Gastroesophageal sphincter (tissue), 4 donors: ENCODE data around the gene ALKBH5. TPM values are rescaled to one million over a fixed set of nuclear protein-coding genes. Genes with fewer than 3 reads are reported as not detected.

Experiments
- ATAC-seq: fragments of 150-250 bp; one replicate; pipeline ENCODE4 v1.9.1; 2016; ENCODE audit warnings: mild to moderate bottlenecking, moderate library complexity
- H3K27ac ChIP-seq, 4 donors: fragments of 200-600 bp; sonication (generic) in 3 of 4; 1 replicate in 3 of 4; 2 replicates in 1 of 4; pipeline ENCODE4 v1.5.1; 2016 to 2019
- H3K27me3 ChIP-seq: fragments of 200-600 bp; sonication (generic); one replicate; pipeline ENCODE4 v1.5.1; 2019
- H3K36me3 ChIP-seq, 2 donors: fragments of 200-600 bp; sonication (generic); one replicate each; pipeline ENCODE4 v1.5.1; 2019; ENCODE audit warnings: control low read depth in 1 of 2
- H3K4me1 ChIP-seq, 3 donors: fragments of 200-600 bp; sonication (generic); 1 replicate in 2 of 3; 2 replicates in 1 of 3; pipeline ENCODE4 v1.5.1; 2016 to 2019; ENCODE audit warnings: control low read depth in 2 of 3
- H3K4me3 ChIP-seq, 2 donors: fragments of 200-600 bp; sonication (generic); one replicate each; pipeline ENCODE4 v1.5.1; 2019; ENCODE audit warnings: mild to moderate bottlenecking in 1 of 2, moderate library complexity in 1 of 2
- H3K9me3 ChIP-seq, 3 donors: fragments of 200-600 bp; sonication (generic); one replicate each; pipeline ENCODE4 v1.5.1; 2017 to 2019; ENCODE audit warnings: control low read depth in 2 of 3
- CTCF ChIP-seq, 4 experiments: fragments of 200-600 bp in 2 of 4; fragments of 450-650 bp in 2 of 4; sonication (generic) in 1 of 4; IDR thresholded peaks; one replicate each; pipeline ENCODE4 v1.5.1; 2017 to 2019; ENCODE audit warnings: antibody characterized with exemption in 4 of 4, mild to moderate bottlenecking in 2 of 4, moderate library complexity in 2 of 4
- EP300 ChIP-seq: sonication (generic); formaldehyde crosslinking; IDR thresholded peaks from one replicate; pipeline ENCODE4 v1.6.1; 2017; ENCODE audit warnings: antibody characterized with exemption, mild to moderate bottlenecking
- POLR2A ChIP-seq, 2 donors: fragments of 450-650 bp; IDR thresholded peaks; one replicate each; pipeline ENCODE4 v1.6.1; 2017; ENCODE audit warnings: antibody characterized with exemption in 2 of 2, mild to moderate bottlenecking in 2 of 2, moderate library complexity in 1 of 2
- POLR2AphosphoS5 ChIP-seq: sonication (generic); formaldehyde crosslinking; IDR thresholded peaks from one replicate; pipeline ENCODE4 v1.6.1; 2017; ENCODE audit warnings: antibody characterized with exemption
- WGBS, 2 donors: methylation state at CpG; one replicate each; pipeline ENCODE4 v1.1.5; 2018; ENCODE audit warnings: low coverage in 1 of 2; 5-methylcytosine and 5-hydroxymethylcytosine counted together
- total RNA-seq, 4 donors: library from RNA; depleted of rRNA; stranded (reverse); fragments of >200 nt; gene quantifications; one replicate each; pipeline ENCODE4 v1.1.0, GENCODE V29; 2016

The ALKBH5 gene
- total RNA-seq, 4 donors from 2014 or later = 123 to 207 (median 131) TPM

- WGBS, 2 donors = 42 to 72% methylated on average over 4 to 7 of the region's 14 CpGs
- peaks cover 0 to 88% of the 10 kb centered on the region in 2 donors for H3K36me3 ChIP-seq
- no peak for ATAC-seq
- H3K9me3 ChIP-seq = no peaks in the 10 kb centered on the region
- H3K27me3 ChIP-seq = no peaks in the 10 kb centered on the region
- H3K4me3 ChIP-seq = no peak overlapping the region
- no peaks in the 10 kb centered on the region for H3K4me1 ChIP-seq
- H3K27ac ChIP-seq = no peak overlapping the region
- no peak for TF ChIP-seq EP300
- TF ChIP-seq POLR2A (IDR thresholded peaks at IDR 0.05) = no peak
- no peak for TF ChIP-seq CTCF (IDR thresholded peaks at IDR 0.05)
- TF ChIP-seq POLR2AphosphoS5 = no peak
Measured at GRCh38 chr17:18235743-18236256, 52.2 kb downstream of the ALKBH5 start.

- Histone ChIP-seq H3K27me3 (no peaks in the 10 kb centered on the region), H3K27ac (no peak overlapping the region), H3K36me3 (peaks cover 0 to 95% of the 10 kb centered on the region in 2 donors), H3K9me3 (no peaks in the 10 kb centered on the region), H3K4me1 (no peaks in the 10 kb centered on the region), H3K4me3 (no peak overlapping the region)
- ATAC-seq = no peak
- no CpG with 5 or more reads among the region's 18 CpGs for WGBS, 2 donors
- TF ChIP-seq EP300 = no peak
- no peak for TF ChIP-seq POLR2A (IDR thresholded peaks at IDR 0.05)
- no peak for TF ChIP-seq POLR2AphosphoS5
- TF ChIP-seq CTCF (IDR thresholded peaks at IDR 0.05) = no peak
Measured at GRCh38 chr17:18236494-18236893, 52.9 kb downstream of the ALKBH5 start.

- Histone ChIP-seq H3K36me3 (peaks cover 0 to 99% of the 10 kb centered on the region in 2 donors), H3K9me3 (no peaks in the 10 kb centered on the region), H3K4me3 (no peak overlapping the region), H3K27me3 (no peaks in the 10 kb centered on the region), H3K27ac (no peak overlapping the region), H3K4me1 (no peaks in the 10 kb centered on the region)
- no peak for TF ChIP-seq POLR2AphosphoS5
- no peak for TF ChIP-seq EP300
- no peak for TF ChIP-seq CTCF (IDR thresholded peaks at IDR 0.05)
- no peak for TF ChIP-seq POLR2A (IDR thresholded peaks at IDR 0.05)
- 100% methylated on average over 2 of the region's 20 CpGs; no CpG with 5 or more reads in 1 of the 2 donors for WGBS, 2 donors
- no peak for ATAC-seq
Measured at GRCh38 chr17:18237461-18237860, 53.8 kb downstream of the ALKBH5 start.

DNA sequence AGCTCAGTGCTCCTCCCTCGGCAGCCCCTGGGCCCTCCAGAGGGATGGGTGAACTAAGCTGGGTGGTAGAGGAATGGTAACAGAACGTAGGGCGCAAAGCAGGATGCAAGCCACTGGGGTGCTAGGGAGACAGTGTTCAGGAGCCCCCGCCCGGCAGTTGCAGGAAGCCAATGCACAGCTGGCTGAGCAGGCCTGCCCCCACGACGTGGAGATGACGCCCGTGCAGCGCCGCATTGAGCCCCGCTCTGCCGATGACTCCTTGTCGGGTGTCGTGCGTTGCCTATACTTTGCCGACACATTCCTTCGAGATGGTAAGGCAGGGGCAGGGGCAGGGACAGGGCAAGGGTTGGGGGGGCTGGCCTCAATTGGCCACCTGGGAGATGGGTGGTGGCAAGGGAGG lies 54.7 kb downstream of the ALKBH5 start:
- no peaks in the 10 kb centered on the region for H3K27me3 ChIP-seq
- no peaks in the 10 kb centered on the region for H3K9me3 ChIP-seq
- no peaks in the 10 kb centered on the region for H3K4me1 ChIP-seq
- no peak for ATAC-seq
- WGBS, 2 donors = 100% methylated on average over 1 of the region's 18 CpGs; no CpG with 5 or more reads in 1 of the 2 donors
- H3K36me3 ChIP-seq = peaks cover 0 to 98% of the 10 kb centered on the region in 2 donors
- no peak for TF ChIP-seq POLR2AphosphoS5
- no peak for TF ChIP-seq CTCF (IDR thresholded peaks at IDR 0.05)
- no peak for TF ChIP-seq EP300
- no peak for TF ChIP-seq POLR2A (IDR thresholded peaks at IDR 0.05)
- H3K27ac ChIP-seq = no peak overlapping the region
- no peak overlapping the region for H3K4me3 ChIP-seq

GRCh38 chr17:18240449-18240848 lies 56.8 kb downstream of the ALKBH5 start:
- H3K4me1 ChIP-seq = no peaks in the 10 kb centered on the region
- H3K27me3 ChIP-seq = no peaks in the 10 kb centered on the region
- no peak for ATAC-seq
- H3K9me3 ChIP-seq = no peaks in the 10 kb centered on the region
- no peak overlapping the region for H3K27ac ChIP-seq
- H3K36me3 ChIP-seq = peaks cover 0 to 98% of the 10 kb centered on the region in 2 donors
- 89 to 97% methylated on average over 5 to 11 of the region's 19 CpGs for WGBS, 2 donors
- TF ChIP-seq CTCF (IDR thresholded peaks at IDR 0.05) (no peak), EP300 (no peak), POLR2AphosphoS5 (no peak), POLR2A (IDR thresholded peaks at IDR 0.05) (no peak)
- H3K4me3 ChIP-seq = no peak overlapping the region
